Activated T-helper 9 cell treated with anti-CD3 and anti-CD28 coated beads, Interleukin-2, amount 50 U/mL, for 16 hours (primary cell): ENCODE measurements around the gene METTL27.
A peak's percentile ranks its signal among the peaks of the same experiment; 100 is the strongest.
"Not testable (repeated sequence)": the region's sequence is repeated elsewhere in the genome, so short reads cannot be mapped to it uniquely, and the experiment has no call there.

ENCODE experiments used
- DNase-seq: peaks from one replicate; pipeline ENCODE4 v3.0.0-alpha.2; 2020; ENCODE audit warnings: low read depth

The METTL27 gene

GRCh38 chr7:73842067-73842976, at the start of gene METTL27:
TSS of gene METTL27 (minus strand) at chr7:73842516. CDS start at chr7:73842140, 376 bp downstream.
- peak; percentile 83 for DNase-seq

- no peak for DNase-seq
These were observed 49.0 kb upstream of the METTL27 start for GRCh38 chr7:73891178-73891885.

- no peak for DNase-seq
These were observed 48.3 kb upstream of the METTL27 start for GRCh38 chr7:73890555-73891147.

- no peak for DNase-seq
These were observed 46.6 kb upstream of the METTL27 start for GRCh38 chr7:73888959-73889358.

- no peak for DNase-seq
These were observed 45.4 kb upstream of the METTL27 start for GRCh38 chr7:73887762-73888161.

GRCh38 chr7:73885975-73886798, 43.9 kb upstream of the METTL27 start:
- no peak for DNase-seq

GRCh38 chr7:73885433-73885974, 43.2 kb upstream of the METTL27 start:
- DNase-seq, result no peak

- not testable (repeated sequence) for DNase-seq
These were observed 42.6 kb upstream of the METTL27 start for GRCh38 chr7:73884867-73885422.

- DNase-seq, result no peak
These were observed 39.7 kb upstream of the METTL27 start for GRCh38 chr7:73882047-73882402.

GRCh38 chr7:73881352-73882046, 39.2 kb upstream of the METTL27 start:
- DNase-seq, result no peak

- DNase-seq, result no peak
These were observed 38.5 kb upstream of the METTL27 start for GRCh38 chr7:73880755-73881328.

- no peak for DNase-seq
These were observed 37.8 kb upstream of the METTL27 start for GRCh38 chr7:73879977-73880681.

- no peak for DNase-seq
These were observed 34.7 kb upstream of the METTL27 start for GRCh38 chr7:73876973-73877372.

GRCh38 chr7:73876361-73876760, 34.0 kb upstream of the METTL27 start:
- DNase-seq, result no peak

GRCh38 chr7:73872056-73872908, 30.0 kb upstream of the METTL27 start:
- no peak for DNase-seq

GRCh38 chr7:73871163-73872011, 29.1 kb upstream of the METTL27 start:
- DNase-seq, result no peak

GRCh38 chr7:73870041-73870492, 27.8 kb upstream of the METTL27 start:
- DNase-seq, result no peak
